CD1c-positive myeloid dendritic cell (primary cell): ENCODE results near the gene PAX2.
"Not testable (repeated sequence)": the region's sequence is repeated elsewhere in the genome, so short reads cannot be mapped to it uniquely, and the experiment has no call there.

Experiments used
- DNase-seq: peaks from one replicate; pipeline ENCODE4 v3.0.0-alpha.2; 2016; ENCODE audit errors: extremely low spot score

The PAX2 gene

GRCh38 chr10:100744987-100745881, at the start of gene PAX2:
TSS of gene PAX2 (plus strand) at chr10:100745582. CDS start at chr10:100746261, 679 bp downstream.
- no peak for DNase-seq

GRCh38 chr10:100696477-100696901, 48.9 kb upstream of the PAX2 start:
- no peak for DNase-seq

- DNase-seq, result no peak
Measured at GRCh38 chr10:100697070-100697469, 48.3 kb upstream of the PAX2 start.

DNA sequence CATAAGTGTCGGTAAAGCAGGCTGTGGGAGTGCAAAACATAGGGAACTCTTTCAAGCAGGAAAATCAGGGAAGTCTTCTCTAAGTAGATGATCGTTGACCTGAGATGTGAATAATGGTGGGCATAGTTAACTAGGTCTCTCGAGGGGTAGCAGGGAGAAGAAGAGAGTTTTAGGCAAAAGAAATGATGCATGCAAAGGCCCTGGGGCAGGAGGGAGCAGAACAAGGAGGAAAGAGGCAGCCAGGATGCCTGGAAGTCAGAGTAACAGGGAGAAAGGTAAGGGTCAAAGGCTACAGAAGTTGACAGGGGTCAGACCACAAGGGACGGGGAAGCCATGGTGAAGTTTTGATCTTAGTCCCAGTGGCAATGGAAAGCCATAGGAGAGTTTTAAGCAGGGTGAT, 47.8 kb upstream of the PAX2 start:
- DNase-seq, result no peak

GRCh38 chr10:100701704-100702103, 43.7 kb upstream of the PAX2 start:
- not testable (repeated sequence) for DNase-seq

DNA sequence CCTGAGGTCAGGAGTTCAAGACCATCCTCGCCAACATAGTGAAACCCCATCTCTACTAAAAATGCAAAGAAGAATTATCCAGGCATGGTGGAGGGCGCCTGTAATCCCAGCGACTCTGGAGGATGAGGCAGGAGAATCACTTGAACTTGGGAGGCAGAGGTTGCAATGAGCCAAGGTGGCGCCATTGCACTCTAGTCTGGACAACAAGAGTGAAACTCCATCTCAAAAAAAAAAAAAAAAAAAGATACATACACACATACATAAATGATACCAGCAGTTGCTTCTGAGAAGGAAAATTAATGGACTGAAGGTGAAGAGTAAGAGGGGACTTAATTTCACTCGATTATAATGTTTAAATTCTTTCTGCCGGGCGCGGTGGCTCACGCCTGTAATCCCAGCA, 40.2 kb upstream of the PAX2 start:
- DNase-seq, result no peak

DNA sequence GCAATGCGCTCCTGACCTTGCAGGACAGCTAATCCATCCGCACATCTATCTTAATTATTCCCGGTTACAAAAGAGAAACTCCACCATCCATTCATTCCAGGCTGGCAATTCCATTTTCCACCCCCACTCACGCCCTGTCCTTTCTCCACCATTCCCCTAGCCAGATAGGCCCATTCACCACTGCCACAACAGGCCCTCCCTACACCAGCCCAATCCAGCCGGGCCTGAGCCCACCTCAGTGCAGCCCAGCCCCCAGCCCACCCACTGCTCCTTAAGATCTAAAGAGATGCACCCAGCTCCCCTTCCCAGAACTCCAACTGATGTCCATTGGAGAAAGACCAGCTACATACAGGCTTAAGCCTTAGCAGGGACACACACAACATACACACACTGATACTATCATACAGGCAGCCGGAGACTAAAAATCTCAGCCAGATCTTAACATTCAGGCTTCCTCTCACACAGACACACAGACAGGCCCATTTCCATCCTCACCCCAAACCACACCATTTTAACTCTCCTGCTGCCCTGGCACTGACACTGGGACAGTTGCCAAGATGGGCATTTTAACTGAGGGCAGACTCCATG, 38.0 kb upstream of the PAX2 start:
- DNase-seq, result no peak

DNA sequence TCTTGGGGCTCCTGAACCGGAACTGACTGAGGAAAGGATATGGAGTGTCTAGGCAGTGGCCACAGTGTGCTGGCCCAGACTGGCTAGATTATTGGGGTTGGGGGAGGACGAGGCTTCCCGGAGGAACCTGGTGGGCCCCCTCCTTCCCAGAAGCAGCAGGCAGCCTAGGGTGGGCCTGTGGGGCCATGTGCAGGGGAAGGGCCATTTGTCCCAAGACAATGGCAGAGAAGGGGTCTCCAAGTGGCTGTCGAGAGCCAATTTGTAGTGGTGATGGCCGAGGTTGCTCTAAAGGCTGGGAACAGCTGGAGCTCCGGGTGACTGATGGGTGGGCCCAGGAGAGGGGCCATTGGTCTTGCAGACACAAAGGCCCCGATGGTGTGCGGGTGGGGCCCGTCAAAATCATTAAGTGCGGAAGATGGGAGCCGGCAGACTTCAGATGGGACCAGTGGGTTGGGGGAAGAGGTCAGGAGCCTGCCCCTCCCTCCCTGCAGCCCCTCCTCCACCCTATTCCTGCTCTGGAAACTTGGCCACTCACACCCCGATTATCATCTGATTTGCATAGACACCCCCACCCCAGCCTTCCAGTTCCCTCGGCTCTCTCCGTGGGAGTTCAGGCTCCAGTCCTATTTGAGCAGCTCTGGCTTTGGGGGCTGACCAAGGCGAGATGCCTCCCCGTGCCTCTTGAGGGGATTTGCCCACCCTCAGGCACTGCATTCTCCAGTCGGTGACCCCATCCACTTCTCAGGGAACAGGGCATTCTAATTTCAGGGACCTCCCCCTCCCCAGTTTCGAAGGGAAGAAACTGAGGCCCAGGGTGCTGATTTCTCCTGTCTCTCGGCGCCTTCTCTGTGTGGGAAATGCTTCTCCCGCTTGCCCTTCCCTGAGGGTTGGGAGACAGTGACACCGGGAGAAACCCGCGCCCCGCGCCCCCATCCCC, 36.0 kb upstream of the PAX2 start:
- DNase-seq, result no peak

DNA sequence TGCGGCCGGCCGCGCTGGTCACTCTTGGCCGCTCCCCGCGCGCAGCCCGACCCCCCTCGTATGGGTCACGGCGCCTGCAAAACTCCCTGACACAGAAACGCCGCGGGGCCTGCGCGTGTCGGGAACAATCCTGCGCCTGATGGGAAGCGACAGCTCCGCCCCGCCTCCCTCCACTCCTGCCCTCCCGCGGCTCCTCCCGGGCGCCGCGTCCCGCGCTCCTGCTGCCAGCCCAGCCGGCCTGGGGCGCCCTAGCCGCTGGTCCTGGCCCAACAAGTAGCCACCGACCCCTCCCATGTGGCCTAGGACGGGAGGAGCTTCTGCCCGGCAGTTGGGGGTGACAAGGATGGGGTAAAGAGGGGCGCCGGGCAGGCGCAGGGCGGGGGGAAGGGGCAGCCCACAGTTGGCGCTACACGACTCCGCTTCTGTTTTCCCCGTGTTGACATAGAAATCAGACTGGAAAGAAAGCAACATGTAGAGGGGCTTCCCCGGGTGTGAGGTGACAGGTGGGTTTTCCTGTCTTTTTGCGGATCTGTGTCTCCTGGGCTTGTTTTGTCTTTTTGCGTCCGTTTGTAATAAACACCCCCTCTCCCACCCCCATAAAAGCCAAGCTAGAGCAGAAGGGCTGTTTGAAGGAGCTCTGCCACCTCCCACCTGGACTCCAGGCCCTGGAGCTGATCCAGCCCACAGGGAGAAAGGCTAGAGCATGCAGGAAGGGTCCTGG, 35.1 kb upstream of the PAX2 start:
- no peak for DNase-seq

DNA sequence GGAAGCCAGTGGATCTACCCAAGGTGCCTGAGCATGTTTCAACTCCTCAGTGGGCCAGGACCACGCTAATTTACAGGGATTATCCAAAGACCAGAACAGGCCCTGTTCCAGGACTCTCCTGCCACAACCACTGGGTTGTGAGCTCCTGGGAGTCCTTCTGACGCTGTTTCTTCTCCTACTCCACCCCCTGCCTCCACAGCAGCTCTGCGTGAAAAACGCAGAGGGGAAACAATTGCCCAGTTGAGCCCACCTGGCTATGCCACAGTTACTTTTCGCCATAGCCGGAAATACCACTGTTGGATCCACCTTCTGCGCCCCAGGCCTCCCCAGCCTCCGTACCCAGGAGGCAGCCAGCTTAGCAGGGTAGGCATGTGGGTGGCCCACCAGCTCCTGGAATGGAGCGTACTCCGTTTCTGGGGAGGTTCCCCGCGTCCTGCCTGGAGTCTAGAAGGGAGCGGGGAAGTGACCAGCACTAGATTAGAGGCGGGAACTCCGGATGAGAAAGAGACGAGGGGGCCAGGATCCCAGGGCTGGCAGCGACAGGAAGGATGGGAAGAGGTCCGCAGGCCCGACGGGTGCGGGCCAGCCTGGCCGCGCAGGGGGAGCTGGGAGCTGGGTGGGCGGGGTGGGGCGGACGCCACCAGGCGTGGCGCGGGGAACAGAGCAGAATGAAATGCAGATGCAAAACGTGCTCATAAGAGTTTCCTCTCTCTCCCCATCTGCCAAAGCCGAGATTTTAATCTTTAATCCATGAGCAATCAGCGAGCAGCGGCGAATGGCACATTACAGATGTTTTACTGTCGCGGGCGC, 32.1 kb upstream of the PAX2 start:
- no peak for DNase-seq

DNA sequence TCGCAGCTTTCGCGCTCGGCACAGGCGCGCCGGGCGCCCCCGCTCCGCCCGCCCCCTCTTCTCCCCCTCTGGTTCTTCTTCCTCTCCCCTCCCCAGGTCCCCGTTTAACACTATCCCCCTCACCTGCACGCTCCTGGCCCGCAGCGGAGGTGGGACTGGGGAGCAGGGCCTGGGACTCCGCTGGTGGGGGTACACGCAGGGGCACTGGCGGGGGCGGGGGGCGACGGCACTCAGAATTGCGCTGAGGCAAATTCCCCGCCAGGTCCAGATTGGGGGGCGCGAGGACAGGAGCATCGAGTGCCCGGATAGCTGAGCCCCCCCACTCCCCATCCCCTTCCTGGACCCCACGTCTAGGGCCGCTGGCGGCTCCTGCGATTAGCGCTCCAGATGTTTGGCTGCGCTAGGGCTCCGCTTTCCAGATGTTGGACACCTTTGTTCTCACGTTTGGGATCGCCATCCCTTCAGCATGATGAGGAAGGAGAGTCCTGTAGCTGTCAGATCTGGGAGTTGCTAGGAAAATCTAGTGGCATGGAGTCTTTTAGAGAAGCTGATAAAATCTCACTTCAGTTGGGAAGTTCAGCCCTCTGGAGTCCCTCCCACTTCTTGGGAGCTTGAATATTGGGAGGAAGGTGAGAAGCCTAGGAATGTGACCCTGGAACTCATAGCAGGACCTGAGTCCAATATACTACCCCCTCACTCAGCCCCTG, 31.4 kb upstream of the PAX2 start:
- DNase-seq, result no peak

GRCh38 chr10:100714566-100714950, 30.8 kb upstream of the PAX2 start:
- no peak for DNase-seq

DNA sequence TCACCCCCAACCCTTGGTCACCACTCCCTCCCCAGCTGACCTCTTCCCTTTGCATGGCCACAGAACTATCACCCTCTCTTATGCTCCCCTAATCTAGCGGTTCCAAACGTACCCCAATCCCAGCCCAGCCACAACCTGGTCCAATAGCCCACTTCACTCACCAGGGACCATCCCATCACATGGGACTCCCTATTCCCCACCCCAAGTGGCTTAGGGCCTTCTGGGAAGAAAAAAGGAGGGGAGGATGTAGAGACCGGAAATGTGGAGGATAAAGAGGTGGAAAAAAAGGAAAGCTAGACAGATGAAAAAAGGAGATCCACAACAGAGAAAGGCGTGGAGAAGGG, 30.3 kb upstream of the PAX2 start:
- DNase-seq, result no peak

- no peak for DNase-seq
Measured at GRCh38 chr10:100715445-100716385, 29.7 kb upstream of the PAX2 start.

- no peak for DNase-seq
Measured at GRCh38 chr10:100717166-100717565, 28.2 kb upstream of the PAX2 start.

DNA sequence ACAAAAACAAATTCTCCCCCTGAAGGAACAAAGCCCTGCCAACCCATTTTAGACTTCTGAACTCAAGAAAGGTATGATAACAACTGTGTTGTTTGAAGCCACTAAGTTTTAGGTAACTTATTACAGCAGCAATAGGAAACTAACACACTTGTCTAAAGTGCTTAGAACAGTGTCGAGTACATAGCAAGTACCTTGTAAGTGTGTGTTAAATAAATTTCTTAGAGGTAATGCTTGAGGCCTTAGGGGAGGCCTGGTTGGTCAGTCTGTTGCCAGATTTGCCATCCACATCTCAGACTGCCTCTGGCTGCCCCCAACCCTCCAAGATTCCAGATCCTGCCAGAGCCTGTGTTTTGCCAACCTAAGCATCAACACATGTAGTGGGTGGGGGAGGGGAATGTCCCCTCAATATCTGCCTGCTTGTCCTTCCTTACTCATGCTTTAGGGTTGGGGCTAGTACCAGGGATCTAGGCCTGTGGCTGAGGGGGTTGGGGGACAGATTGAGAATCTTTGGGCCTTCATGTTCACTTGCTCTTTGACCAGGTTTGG, 27.1 kb upstream of the PAX2 start:
- DNase-seq, result no peak

DNA sequence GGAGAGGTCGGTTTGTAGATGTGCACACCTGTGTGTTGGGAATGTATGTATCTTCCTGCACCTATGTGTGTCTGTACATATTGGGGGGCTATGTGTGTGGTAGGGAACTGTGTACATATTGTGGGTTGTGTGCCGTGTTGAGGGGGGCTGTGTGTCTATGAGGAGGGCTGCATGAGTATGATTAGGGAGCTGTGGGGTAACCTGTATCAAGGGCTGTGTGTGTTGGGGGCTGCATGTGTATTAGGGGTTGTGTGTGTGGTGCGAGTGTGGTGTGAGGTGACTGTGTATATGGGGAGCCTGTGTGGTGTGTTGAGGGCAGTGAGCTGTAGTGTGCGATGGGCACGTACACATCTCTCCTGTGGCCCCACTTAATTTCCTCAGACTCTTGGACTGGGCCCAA, 22.2 kb upstream of the PAX2 start:
- no peak for DNase-seq

DNA sequence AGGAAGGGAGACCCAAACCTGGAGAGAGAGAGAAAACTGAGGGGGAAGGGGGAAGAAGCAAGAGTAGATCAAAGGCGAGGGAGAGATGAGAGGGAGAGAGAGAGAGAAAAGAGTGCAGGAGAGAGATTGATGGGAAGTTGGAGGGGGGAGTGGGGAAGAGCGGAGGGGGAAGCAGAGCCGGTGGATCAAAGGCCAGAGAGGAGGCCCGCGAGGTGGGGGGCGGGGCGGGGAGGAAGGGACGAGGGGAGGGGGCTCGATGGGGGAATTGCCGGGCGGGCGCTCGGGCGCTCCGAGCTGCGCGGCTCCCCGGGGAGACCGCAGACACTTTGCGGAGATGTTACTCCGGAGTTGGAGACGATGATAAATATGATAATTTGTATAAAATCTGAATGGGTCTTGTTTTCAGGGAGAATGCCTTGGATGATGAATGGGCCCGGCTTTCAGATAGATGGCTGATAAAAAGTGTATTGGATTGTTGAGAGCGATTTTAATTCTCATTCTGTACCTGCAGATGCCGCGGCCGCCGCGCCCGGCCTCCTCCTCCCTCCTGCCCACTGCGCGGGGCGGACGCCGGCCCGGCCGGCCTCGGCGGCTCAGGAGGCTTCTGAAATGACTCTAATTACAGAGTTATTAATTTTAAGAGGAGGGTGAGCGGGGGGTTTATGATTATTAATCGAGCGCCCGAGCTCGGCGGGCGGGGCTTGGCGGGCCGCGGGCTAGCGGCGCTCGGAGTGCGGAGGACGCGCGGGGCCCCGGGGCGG, 21.4 kb upstream of the PAX2 start:
- DNase-seq, result no peak
